Measurements from ENCODE around the gene SIPA1L3. TPM values are rescaled to one million over a fixed set of nuclear protein-coding genes. Genes with fewer than 3 reads are reported as not detected.
A peak's percentile ranks its signal among the peaks of the same experiment; 100 is the strongest.

SIPA1L3 gene
- total and polyA plus RNA-seq, 12 donors = 2.2 to 24.1 (median 11.8) TPM

- DNase-seq = peak in 2 of 7 donors; percentile 8 to 65
- intact Hi-C loops (cut with DNase I) = no loop called here
- no peaks in the 10 kb centered on the region for H3K27me3 ChIP-seq
- 68 to 73% (median 71%) methylated on average over 14 to 17 of the region's 17 CpGs for WGBS, 4 donors
- peaks cover 0 to 10% of the 10 kb centered on the region in 2 donors for H3K4me1 ChIP-seq (replicated peaks in 1 of 2)
- peak overlapping the region in 1 of 5 donors; percentile 34 for H3K27ac ChIP-seq
- H3K36me3 ChIP-seq (replicated peaks in 1 of 2) = no peaks in the 10 kb centered on the region
- H3K9me3 ChIP-seq (replicated peaks in 1 of 3) = no peaks in the 10 kb centered on the region
- no peak overlapping the region for H3K4me3 ChIP-seq
- no peak for TF ChIP-seq POLR2A (IDR thresholded peaks at IDR 0.05)
- TF ChIP-seq CTCF (IDR thresholded peaks at IDR 0.05) = no peak
Observed at GRCh38 chr19:38033658-38034491, 126.9 kb downstream of the SIPA1L3 start.

- peak overlapping the region in 1 of 5 donors; percentile 34 for H3K27ac ChIP-seq
- WGBS, 4 donors = 69 to 93% (median 79%) methylated on average over 3 to 5 of the region's 5 CpGs
- no peaks in the 10 kb centered on the region for H3K9me3 ChIP-seq (replicated peaks in 1 of 3)
- no peak for DNase-seq
- no peaks in the 10 kb centered on the region for H3K27me3 ChIP-seq
- no peak overlapping the region for H3K4me3 ChIP-seq
- peaks cover 0 to 10% of the 10 kb centered on the region in 2 donors for H3K4me1 ChIP-seq (replicated peaks in 1 of 2)
- TF ChIP-seq POLR2A (IDR thresholded peaks at IDR 0.05) (no peak), CTCF (IDR thresholded peaks at IDR 0.05) (no peak)
- intact Hi-C loops (cut with DNase I) = no loop called here
- no peaks in the 10 kb centered on the region for H3K36me3 ChIP-seq (replicated peaks in 1 of 2)
Observed at GRCh38 chr19:38034492-38034860, 127.5 kb downstream of the SIPA1L3 start.

DNA sequence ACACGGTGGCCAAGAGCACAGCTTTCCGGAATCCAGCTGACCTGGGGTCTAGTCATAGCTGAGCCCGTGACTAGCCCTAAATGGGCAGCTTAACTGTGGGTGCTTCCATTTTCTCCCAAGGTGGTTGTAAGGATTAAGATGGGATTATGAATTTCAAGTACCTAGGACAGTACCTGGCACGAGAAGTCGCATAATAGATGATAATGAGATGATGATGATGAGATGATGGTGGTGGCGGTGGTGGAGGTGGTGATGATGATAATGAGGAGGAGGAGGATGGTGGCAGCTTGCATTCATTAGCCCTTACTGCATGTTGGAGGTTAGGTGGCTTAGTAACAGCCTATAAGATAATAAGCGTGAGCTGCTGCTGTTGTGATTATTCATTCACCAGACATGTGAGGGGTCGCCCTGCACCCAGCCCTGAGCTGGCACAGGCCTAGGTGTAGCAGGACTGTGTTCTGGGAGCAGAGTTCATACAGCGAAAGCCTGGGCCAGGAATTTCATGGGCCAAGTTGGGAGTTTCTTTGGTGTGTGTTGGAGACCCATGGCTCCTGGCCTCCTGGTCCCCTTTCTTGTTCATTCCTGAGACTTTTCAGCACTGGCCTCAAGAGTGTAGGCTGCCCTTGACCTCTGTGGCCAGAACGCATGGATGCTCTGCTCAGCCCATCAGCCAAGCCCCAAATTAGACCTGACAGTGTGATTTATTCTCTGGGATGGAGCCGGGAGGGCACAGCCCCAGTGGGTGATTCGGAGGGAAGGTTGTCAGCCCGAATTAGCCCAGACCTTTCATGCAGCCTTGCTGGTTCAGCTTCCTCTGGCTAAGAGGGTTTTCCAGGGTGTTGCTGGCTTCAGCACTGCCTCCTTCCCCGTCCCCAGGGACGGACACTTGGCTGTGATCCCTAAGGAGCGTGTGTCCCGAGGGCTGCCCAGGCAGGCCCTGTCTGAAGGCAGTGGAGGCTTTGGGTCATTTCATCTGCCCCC is 128.8 kb downstream of the SIPA1L3 start:
- H3K9me3 ChIP-seq (replicated peaks in 1 of 3) = no peaks in the 10 kb centered on the region
- intact Hi-C loops (cut with DNase I) = no loop called here
- H3K27me3 ChIP-seq = no peaks in the 10 kb centered on the region
- H3K27ac ChIP-seq = no peak overlapping the region
- no peaks in the 10 kb centered on the region for H3K36me3 ChIP-seq (replicated peaks in 1 of 2)
- no peak overlapping the region for H3K4me3 ChIP-seq
- peaks cover 0 to 10% of the 10 kb centered on the region in 2 donors for H3K4me1 ChIP-seq (replicated peaks in 1 of 2)
- no peak for TF ChIP-seq POLR2A (IDR thresholded peaks at IDR 0.05)
- TF ChIP-seq CTCF (IDR thresholded peaks at IDR 0.05) = no peak
- WGBS, 4 donors = 66 to 70% (median 66%) methylated on average over 10 to 17 of the region's 17 CpGs
- DNase-seq = peak in 1 of 7 donors; percentile 30

All from adrenal gland (tissue), 12 donors.